Measurements from ENCODE around the gene GRHL3.

Gene GRHL3

GRCh38 chr1:24393892-24394291 lies 74.7 kb downstream of the GRHL3 start:
- peak; percentile 91 for DNase-seq (ENCODE audit: low read depth)

- DNase-seq (ENCODE audit: low read depth) = peak; percentile 28
Measured at GRCh38 chr1:24400065-24400464, 80.9 kb downstream of the GRHL3 start.

DNA sequence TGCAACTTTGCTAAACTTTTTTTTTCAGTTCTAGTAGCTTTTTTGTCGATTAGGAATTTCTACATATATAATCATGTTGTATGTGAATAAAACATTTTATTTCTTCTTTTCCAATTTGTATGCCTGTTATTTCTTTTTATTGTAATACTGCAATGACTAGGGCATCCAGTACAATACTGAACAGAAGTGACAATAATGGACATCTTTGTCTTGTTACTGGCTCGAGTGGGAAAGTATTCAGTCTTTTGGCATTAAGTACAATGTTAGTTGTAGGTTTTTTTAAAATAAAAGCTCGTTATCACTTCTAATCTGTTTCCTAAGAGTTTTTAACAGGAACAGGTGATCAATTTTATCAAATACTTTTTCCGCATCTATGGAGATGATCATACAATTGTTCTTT lies 84.6 kb downstream of the GRHL3 start:
- no peak for DNase-seq (ENCODE audit: low read depth)

Data from ELR (cell line).